Glutamatergic neuron (in vitro differentiated cells): Measurements from ENCODE around the gene WWOX. TPM values are rescaled to one million over a fixed set of nuclear protein-coding genes. Genes with fewer than 3 reads are reported as not detected.

Experiments used
- DNase-seq: peaks from one replicate; pipeline ENCODE4 v3.0.0; 2022
- H3K27ac Mint-ChIP-seq: one replicate; pipeline ENCODE4 v1.8.0; 2020; ENCODE audit warnings: mild to moderate bottlenecking, mixed read lengths, inconsistent platforms; ENCODE audit not compliant: unreplicated experiment
- H3K27me3 Mint-ChIP-seq: one replicate; pipeline ENCODE4 v1.8.0; 2020; ENCODE audit warnings: mild to moderate bottlenecking, moderate library complexity, mixed read lengths, inconsistent platforms; ENCODE audit not compliant: unreplicated experiment
- H3K36me3 Mint-ChIP-seq: one replicate; pipeline ENCODE4 v1.8.0; 2020; ENCODE audit warnings: mild to moderate bottlenecking, mixed read lengths, inconsistent platforms; ENCODE audit not compliant: unreplicated experiment
- H3K4me1 Mint-ChIP-seq: one replicate; pipeline ENCODE4 v1.8.0; 2020; ENCODE audit warnings: mild to moderate bottlenecking, low read depth, mixed read lengths, inconsistent platforms; ENCODE audit not compliant: unreplicated experiment
- H3K4me3 Mint-ChIP-seq: one replicate; pipeline ENCODE4 v1.8.0; 2020; ENCODE audit warnings: mild to moderate bottlenecking, mixed read lengths, inconsistent platforms; ENCODE audit not compliant: unreplicated experiment
- H3K9me3 Mint-ChIP-seq: one replicate; pipeline ENCODE4 v1.8.0; 2020; ENCODE audit warnings: mild to moderate bottlenecking, moderate library complexity, mixed read lengths, inconsistent platforms; ENCODE audit not compliant: unreplicated experiment
- CTCF ChIP-seq: fragments of 200-600 bp; sonication (generic); IDR thresholded peaks from one replicate; pipeline ENCODE4 v1.5.0; 2021; ENCODE audit not compliant: partially characterized antibody, unreplicated experiment
- total RNA-seq: library from RNA; stranded (reverse); fragmentation: NEBNext Ultra II Directional; extraction: Animal tissue kit (Norgen Biotek cat#: 25700); gene quantifications from one replicate; pipeline ENCODE4 v1.2.1, GENCODE V29; 2021; ENCODE audit not compliant: unreplicated experiment

The WWOX gene
- total RNA-seq, 1 donor from 2014 or later = 10.3 TPM

GRCh38 chr16:78277321-78278055 is 178.0 kb downstream of the WWOX start:
- Mint-ChIP-seq H3K4me3 (no peak overlapping the region), H3K27me3 (no peaks in the 10 kb centered on the region), H3K36me3 (no peaks in the 10 kb centered on the region), H3K9me3 (peaks cover 1% of the 10 kb centered on the region), H3K27ac (no peak overlapping the region), H3K4me1 (peaks cover 5% of the 10 kb centered on the region)
- peak; percentile 31 for DNase-seq
- TF ChIP-seq CTCF = no peak

- TF ChIP-seq CTCF = no peak
These were observed 178.6 kb downstream of the WWOX start for GRCh38 chr16:78278056-78278450.

GRCh38 chr16:78281115-78281514 is 181.7 kb downstream of the WWOX start:
- H3K4me3 Mint-ChIP-seq = no peak overlapping the region
- H3K36me3 Mint-ChIP-seq = no peaks in the 10 kb centered on the region
- H3K4me1 Mint-ChIP-seq = peaks cover 14% of the 10 kb centered on the region
- no peak for DNase-seq
- no peak overlapping the region for H3K27ac Mint-ChIP-seq
- H3K27me3 Mint-ChIP-seq = no peaks in the 10 kb centered on the region
- H3K9me3 Mint-ChIP-seq = peaks cover 1% of the 10 kb centered on the region
- no peak for TF ChIP-seq CTCF

More at GRCh38 chr16:78278056-78278450, 178.6 kb downstream of the WWOX start:
- Mint-ChIP-seq H3K4me1 (peaks cover 5% of the 10 kb centered on the region), H3K4me3 (no peak overlapping the region), H3K9me3 (peaks cover 1% of the 10 kb centered on the region), H3K27me3 (no peaks in the 10 kb centered on the region), H3K36me3 (no peaks in the 10 kb centered on the region), H3K27ac (no peak overlapping the region)
- DNase-seq = no peak

GRCh38 chr16:78283548-78284251 is 184.2 kb downstream of the WWOX start:
- TF ChIP-seq CTCF = no peak
- Mint-ChIP-seq H3K27ac (no peak overlapping the region), H3K4me1 (peaks cover 31% of the 10 kb centered on the region), H3K27me3 (no peaks in the 10 kb centered on the region), H3K36me3 (no peaks in the 10 kb centered on the region), H3K9me3 (peaks cover 1% of the 10 kb centered on the region), H3K4me3 (no peak overlapping the region)
- DNase-seq = no peak

- Mint-ChIP-seq H3K36me3 (no peaks in the 10 kb centered on the region), H3K4me1 (peaks cover 36% of the 10 kb centered on the region), H3K27ac (no peak overlapping the region), H3K9me3 (peaks cover 1% of the 10 kb centered on the region), H3K27me3 (no peaks in the 10 kb centered on the region), H3K4me3 (no peak overlapping the region)
- no peak for DNase-seq
- TF ChIP-seq CTCF = no peak
These were observed 184.9 kb downstream of the WWOX start for GRCh38 chr16:78284326-78284725.
